Hematopoietic multipotent progenitor cell (in vitro differentiated cells): ENCODE data around the gene GADD45GIP1. TPM values are rescaled to one million over a fixed set of nuclear protein-coding genes. Genes with fewer than 3 reads are reported as not detected.
"Not testable (repeated sequence)": the region's sequence is repeated elsewhere in the genome, so short reads cannot be mapped to it uniquely, and the experiment has no call there.

Experiments used
- DNase-seq, 3 donors: peaks; one replicate each; pipeline ENCODE4 v3.0.0-alpha.2; 2011 to 2015; ENCODE audit warnings: low read depth in 2 of 3, low spot score in 2 of 3
- total RNA-seq: library from RNA; depleted of rRNA; stranded (reverse); fragments of >200 nt; gene quantifications from one replicate; pipeline ENCODE4 v1.2.3, GENCODE V29; 2012

Gene GADD45GIP1
- total RNA-seq, 1 donor: 24.5 TPM

DNA sequence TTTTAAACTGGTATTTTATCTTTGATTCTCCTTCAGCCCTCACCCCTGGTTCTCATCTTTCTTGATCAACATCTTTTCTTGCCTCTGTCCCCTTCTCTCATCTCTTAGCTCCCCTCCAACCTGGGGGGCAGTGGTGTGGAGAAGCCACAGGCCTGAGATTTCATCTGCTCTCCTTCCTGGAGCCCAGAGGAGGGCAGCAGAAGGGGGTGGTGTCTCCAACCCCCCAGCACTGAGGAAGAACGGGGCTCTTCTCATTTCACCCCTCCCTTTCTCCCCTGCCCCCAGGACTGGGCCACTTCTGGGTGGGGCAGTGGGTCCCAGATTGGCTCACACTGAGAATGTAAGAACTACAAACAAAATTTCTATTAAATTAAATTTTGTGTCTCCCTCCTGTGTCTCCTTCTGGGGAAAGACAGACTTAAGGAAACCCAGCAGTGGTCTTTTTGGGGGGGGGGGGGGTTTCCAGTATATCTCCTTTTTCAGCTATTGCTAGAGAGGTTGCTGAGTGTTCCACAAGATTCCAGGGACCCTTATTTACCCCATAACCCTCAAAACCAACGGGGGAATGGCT is 12.8 kb downstream of the GADD45GIP1 start:
- no peak for DNase-seq

- DNase-seq: no peak
These were observed 13.5 kb downstream of the GADD45GIP1 start for GRCh38 chr19:12943437-12944044.

DNA sequence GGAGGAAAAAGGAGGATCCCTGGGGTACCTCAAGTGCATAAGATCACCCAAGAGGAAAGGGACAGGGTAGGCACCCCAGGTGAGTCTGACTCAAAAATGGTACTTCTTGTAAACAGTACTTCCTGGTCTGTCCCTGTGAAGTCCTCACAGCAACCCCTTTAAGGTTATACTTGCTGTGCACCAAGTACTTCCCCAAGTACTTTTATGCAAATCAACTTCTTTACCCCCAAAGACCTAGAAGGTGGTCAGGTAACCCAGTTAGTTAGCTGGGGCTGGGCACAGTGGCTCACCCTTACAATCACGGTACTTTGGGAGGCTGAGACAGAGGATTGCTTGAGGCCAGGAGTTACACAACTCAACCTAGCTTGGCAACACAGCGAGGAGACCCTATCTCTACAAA is 16.1 kb downstream of the GADD45GIP1 start:
- DNase-seq: no peak

DNA sequence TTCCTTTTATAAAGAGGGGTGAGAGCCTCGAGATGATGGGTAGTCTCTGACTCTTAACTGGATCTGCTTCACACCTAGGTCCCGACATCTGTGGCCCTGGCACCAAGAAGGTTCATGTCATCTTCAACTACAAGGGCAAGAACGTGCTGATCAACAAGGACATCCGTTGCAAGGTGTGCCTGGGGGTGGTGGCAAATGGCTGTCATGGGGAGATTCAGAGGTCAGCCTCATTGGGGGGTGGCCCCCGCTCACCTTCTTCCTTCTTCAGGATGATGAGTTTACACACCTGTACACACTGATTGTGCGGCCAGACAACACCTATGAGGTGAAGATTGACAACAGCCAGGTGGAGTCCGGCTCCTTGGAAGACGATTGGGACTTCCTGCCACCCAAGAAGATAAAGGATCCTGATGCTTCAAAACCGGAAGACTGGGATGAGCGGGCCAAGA is 17.0 kb downstream of the GADD45GIP1 start:
- DNase-seq: no peak

GRCh38 chr19:12938779-12939601 is 18.0 kb downstream of the GADD45GIP1 start:
- DNase-seq: peak in 1 of 3 donors; percentile 52

DNA sequence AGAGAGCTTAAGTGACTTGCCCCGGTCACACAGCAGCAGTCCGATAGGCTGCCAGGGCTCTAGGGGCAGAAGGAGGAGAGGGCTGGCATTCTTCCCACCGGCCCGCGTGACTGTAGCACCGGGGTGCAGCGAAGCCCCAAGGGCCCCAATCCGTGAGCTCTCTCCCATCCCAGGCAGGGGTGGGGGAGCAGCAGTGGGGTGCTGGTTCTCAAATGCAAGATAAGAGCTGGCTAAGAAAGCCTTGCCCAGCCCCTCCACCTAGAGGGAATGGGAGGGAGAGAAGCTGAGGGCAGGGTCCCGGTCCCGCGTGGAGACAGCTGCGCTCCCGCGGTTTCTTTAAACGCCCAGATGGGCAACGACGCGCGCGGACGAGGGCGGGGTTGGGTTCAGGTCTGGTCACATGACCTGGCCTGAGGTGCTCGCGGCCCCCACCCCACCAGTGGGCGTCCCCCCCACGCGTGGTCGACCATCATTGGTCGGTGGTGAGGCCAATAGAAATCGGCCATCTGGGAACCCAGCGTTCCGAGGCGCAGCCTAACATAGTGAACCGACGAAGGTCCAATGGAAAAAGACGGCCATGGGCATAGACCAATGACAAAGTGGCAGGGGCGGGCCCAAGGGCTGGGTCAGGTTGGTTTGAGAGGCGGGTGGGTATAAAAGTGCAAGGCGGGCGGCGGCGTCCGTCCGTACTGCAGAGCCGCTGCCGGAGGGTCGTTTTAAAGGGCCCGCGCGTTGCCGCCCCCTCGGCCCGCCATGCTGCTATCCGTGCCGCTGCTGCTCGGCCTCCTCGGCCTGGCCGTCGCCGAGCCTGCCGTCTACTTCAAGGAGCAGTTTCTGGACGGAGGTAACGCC is 18.9 kb downstream of the GADD45GIP1 start, which contains the start of gene CALR:
Gene CALR (plus strand): TSS at position 683 of the 852 bp plus-strand sequence. CDS start 71 bp downstream, at position 754.
- peak; percentile 96 to 100 (median 100) for DNase-seq

DNA sequence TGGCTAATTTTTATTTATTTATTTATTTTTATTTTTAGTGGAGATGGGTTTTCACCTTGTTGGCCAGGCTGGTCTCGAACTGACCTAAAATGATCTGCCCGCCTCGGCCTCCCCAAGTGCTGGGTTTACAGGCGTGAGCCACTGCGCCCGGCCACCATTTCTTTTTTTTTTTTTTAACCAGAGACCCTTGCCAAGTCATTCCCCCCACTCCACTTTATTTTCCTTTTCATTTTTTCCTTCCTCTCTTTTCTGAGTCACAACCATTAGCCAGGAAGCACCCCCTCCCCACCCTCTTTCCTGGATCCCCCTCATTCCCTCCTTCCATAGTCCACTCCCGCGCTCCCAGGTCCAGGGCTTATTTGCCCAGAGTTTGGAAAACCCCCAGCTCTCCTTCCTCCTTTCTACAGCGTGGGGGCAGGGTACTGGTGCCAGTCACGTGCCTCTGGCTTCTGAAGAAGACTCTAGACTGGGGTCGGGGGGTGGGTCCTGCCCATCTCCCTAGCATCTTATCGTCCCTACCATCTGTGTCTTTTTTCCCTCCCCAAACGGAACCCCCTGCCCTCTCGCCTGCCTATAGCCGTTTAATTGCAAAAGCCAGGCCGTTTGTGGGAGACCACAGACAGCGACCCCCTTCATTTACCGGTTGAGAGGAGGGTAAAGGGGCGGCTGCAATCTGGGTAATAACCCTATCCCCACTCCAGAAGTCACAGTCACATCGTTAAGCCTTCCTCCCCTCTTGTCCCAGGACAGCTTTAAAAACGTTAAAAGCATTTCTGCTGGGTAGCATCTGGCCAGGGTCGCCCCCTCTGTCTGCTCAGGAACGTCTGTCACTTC is 19.7 kb downstream of the GADD45GIP1 start:
- DNase-seq: peak in 2 of 3 donors; percentile 96 to 99

DNA sequence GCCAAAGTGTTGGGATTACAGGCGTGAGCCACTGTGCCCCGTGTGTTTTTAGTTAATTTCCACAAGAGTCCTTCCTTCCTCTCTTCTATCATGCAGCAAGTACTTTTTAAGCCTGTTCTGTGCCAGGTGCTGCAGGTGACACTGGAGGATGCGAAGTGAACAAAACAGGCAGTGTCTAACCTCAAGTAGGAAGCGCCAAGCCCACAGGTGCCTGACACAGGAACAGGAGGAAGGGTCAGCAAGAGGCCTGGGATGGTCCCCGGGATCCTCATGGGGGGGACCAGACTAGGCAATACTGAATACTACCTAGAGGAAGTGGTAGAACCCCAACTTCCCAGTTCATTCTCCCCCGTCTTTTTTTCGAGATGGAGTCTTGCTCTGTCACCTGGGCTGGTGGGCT is 20.4 kb downstream of the GADD45GIP1 start:
- no peak for DNase-seq

- DNase-seq: no peak
These were observed 22.0 kb downstream of the GADD45GIP1 start for GRCh38 chr19:12935071-12935470.

- peak; percentile 72 to 91 (median 89) for DNase-seq
These were observed 23.5 kb downstream of the GADD45GIP1 start, which contains the start of gene FARSA for GRCh38 chr19:12933287-12934072. Gene FARSA, minus strand, starts transcription at chr19:12933711. Its CDS starts 15 bp downstream, at chr19:12933696.

- DNase-seq: no peak
These were observed 24.4 kb downstream of the GADD45GIP1 start for GRCh38 chr19:12932392-12933286.

- no peak for DNase-seq
These were observed 26.9 kb downstream of the GADD45GIP1 start for GRCh38 chr19:12930002-12930645.

DNA sequence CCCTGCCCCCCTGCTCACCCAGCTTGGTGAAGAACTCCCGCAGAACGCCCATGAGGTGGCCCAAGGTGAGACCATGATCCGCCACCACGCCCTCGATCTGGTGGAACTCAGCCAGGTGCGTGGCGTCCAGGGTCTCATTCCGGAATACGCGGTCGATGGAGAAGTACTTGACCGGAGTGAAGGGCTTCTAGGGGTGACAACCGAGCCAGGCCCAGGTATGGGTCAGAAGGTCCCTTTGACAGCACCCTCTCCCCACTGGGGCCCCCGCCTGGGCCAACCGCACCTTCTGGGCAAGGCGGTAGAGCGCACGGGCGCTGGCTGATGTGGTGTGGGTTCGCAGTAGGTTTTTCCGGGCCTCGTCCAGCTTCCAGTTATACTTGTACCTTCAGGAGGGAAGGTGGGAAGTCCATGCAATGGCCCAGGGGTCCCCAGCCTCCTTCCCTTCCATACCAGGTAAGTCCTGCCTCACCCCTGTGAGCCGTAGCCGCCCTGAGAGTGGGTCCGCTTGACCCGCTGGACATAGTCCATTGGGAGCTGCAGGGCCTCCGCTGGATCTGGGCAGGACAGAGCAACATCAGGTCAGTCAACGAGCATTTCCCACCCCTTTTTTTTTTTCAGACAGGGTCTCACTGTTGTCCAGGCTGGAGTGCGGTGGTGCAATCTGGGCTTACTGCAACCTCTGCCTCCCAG is 32.3 kb downstream of the GADD45GIP1 start:
- no peak for DNase-seq

DNA sequence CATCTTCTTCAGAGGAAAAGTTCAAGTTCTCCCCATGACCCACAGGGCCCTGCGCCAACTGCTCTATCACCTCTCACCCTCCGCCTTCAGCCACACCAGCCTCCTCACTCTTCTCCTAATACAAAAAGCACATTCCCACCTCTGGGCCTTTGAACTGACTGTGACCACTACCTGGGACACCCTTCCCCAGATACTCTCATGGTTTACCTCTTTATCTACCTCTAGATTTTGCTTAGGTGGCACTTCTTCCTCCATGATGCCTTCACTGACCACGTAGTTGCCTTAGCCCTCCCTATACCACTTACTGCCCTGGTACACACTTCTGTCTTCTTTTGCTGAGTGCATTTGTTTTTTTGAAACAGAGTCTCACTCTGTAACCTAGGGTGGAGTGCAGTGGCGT is 34.1 kb downstream of the GADD45GIP1 start:
- no peak for DNase-seq

DNA sequence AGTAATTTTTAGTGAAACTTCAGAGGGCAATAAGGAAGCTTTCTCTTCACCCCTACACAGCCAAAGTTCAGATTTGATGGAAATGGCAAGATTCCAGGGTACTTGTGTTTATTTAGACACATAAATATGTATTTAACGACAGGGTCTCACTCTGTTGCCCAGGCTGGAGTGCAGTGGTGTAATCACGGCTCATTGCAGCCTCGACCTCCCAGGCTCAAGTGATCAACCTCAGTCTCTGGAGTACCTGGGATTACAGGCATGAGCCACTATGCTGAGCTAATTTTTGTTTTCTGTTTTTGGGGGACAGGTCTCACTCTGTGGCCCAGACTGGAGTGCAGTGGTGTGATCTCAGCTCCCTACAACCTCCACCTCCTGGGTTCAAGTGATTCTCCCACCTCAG is 36.0 kb downstream of the GADD45GIP1 start:
- no peak for DNase-seq

DNA sequence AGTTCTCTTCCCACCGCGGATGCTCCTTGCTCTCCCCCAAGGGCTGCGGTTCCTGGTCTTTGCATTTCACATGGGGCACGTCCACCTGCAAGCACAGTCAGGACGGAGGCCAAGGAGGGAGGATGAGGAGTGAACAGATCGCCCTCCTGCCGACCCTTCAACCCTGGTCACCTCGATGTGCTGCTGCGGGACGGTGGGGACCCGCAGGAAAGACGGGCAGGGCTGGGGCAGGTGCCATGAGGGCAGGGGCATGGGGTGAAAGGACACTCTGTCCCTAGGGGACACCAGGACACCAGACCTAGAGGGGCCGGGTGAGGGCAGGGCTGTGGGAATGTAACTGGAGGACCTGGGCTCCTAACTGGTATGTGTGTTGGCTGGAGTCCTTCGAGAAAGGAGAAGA is 38.8 kb downstream of the GADD45GIP1 start:
- no peak for DNase-seq

GRCh38 chr19:12915860-12916259 is 41.2 kb downstream of the GADD45GIP1 start:
- not testable (repeated sequence) for DNase-seq
